ENCODE results near the gene SPNS1.

Gene SPNS1

DNA sequence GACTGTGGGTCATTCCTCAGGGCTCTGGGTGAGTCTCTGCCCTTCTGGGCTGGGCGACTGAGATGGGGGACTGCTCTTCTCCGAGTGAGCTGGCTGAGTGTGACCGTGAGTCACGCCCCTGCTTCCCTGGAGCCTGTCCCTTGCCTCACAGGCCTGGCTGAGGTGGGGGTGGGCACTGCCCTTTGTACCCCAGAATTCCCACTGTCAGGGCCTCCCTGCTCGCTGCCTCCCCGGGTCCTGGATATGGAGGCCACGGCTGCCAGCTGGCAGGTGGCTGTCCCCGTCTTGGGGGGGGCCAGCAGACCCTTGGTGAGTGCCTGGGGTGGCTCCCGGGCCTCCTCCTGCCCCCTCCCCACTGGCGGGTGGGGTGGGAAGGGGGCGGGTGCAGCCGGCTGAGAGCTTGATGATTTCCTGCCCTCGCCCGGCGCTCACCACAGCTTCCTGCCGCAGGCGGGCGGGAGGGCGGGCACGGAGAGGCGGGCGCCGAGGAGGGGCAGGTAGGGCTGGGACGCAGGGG is 10.1 kb downstream of the SPNS1 start, which contains the start of gene LAT:
Gene LAT, plus strand, starts transcription at position 434 of the 517 bp plus-strand sequence. CDS start 366 bp downstream, outside the sequence.
- H3K36me3 ChIP-seq (replicated peaks; ENCODE audit: low read depth, low read length) = peaks cover 20% of the 10 kb centered on the region
- no peaks in the 10 kb centered on the region for H3K27me3 ChIP-seq (ENCODE audit: low read depth, low read length)
- no peak within 1 kb of the TSS for H3K4me2 ChIP-seq (ENCODE audit: low read length)
- no peak within 1 kb of the TSS for H3K9ac ChIP-seq (ENCODE audit: low read length)
- H3K4me3 ChIP-seq (ENCODE audit: low read length) = no peak within 1 kb of the TSS
- H3K79me2 ChIP-seq (ENCODE audit: low read length) = no peaks in the 10 kb centered on the region
- H4K20me1 ChIP-seq (ENCODE audit: insufficient read depth, low read length) = no peaks in the 10 kb centered on the region
- H3K9me3 ChIP-seq (ENCODE audit: insufficient read depth, low read length) = no peaks in the 10 kb centered on the region
- H3K27ac ChIP-seq (ENCODE audit: low read length) = no peak within 1 kb of the TSS
- no peaks in the 10 kb centered on the region for H3K4me1 ChIP-seq (ENCODE audit: low read length)
- H2AFZ ChIP-seq (ENCODE audit: low read depth, low read length) = no peak within 1 kb of the TSS
- no peak for TF ChIP-seq EZH2phosphoT487 (IDR thresholded peaks at IDR 0.05; ENCODE audit: low read depth)

DNA sequence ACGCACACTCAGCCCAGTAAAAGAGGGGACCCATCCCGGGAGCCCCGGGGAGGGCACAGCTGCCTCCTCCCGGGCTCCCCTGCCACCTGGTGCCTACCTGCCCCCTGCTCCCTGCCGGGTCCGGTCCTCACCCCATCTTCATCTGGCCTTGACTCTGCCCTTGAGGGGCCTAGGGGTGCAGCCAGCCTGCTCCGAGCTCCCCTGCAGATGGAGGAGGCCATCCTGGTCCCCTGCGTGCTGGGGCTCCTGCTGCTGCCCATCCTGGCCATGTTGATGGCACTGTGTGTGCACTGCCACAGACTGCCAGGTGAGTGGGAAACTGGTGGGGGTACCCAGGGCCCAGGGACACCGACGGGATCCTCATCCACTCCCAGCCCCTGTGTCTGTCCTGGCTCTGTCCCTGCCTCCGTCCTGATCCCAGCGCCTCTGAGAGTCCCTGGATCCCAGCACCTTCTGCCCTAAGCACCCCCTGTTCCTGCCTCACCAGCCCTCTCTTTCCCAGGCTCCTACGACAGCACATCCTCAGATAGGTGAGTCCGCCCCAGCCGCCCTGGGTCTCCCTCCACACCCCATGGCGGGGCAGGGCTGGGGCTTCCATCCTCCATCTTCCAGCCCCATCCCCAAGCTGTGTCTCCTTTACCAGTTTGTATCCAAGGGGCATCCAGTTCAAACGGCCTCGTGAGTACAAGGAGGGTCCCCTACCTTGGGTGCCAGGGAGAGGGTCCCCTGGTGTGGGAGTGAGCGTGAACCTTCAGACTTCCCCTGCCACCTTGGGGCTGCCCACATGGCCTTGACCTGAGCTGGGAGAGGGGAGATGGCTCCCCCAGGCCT is 10.8 kb downstream of the SPNS1 start:
- Histone ChIP-seq H3K79me2 (ENCODE audit: low read length) (no peaks in the 10 kb centered on the region), H3K9me3 (ENCODE audit: insufficient read depth, low read length) (no peaks in the 10 kb centered on the region), H3K36me3 (replicated peaks; ENCODE audit: low read depth, low read length) (peaks cover 20% of the 10 kb centered on the region), H3K4me2 (ENCODE audit: low read length) (no peak overlapping the region), H2AFZ (ENCODE audit: low read depth, low read length) (no peak overlapping the region), H3K4me1 (ENCODE audit: low read length) (no peaks in the 10 kb centered on the region), H3K9ac (ENCODE audit: low read length) (no peak overlapping the region), H4K20me1 (ENCODE audit: insufficient read depth, low read length) (no peaks in the 10 kb centered on the region), H3K27me3 (ENCODE audit: low read depth, low read length) (no peaks in the 10 kb centered on the region), H3K4me3 (ENCODE audit: low read length) (no peak overlapping the region), H3K27ac (ENCODE audit: low read length) (no peak overlapping the region)
- no peak for TF ChIP-seq EZH2phosphoT487 (IDR thresholded peaks at IDR 0.05; ENCODE audit: low read depth)
- TF ChIP-seq, protein P1, sequence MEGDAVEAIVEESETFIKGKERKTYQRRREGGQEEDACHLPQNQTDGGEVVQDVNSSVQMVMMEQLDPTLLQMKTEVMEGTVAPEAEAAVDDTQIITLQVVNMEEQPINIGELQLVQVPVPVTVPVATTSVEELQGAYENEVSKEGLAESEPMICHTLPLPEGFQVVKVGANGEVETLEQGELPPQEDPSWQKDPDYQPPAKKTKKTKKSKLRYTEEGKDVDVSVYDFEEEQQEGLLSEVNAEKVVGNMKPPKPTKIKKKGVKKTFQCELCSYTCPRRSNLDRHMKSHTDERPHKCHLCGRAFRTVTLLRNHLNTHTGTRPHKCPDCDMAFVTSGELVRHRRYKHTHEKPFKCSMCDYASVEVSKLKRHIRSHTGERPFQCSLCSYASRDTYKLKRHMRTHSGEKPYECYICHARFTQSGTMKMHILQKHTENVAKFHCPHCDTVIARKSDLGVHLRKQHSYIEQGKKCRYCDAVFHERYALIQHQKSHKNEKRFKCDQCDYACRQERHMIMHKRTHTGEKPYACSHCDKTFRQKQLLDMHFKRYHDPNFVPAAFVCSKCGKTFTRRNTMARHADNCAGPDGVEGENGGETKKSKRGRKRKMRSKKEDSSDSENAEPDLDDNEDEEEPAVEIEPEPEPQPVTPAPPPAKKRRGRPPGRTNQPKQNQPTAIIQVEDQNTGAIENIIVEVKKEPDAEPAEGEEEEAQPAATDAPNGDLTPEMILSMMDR (IDR thresholded peaks at IDR 0.05; ENCODE audit: low read depth, low read length) = no peak

DNA sequence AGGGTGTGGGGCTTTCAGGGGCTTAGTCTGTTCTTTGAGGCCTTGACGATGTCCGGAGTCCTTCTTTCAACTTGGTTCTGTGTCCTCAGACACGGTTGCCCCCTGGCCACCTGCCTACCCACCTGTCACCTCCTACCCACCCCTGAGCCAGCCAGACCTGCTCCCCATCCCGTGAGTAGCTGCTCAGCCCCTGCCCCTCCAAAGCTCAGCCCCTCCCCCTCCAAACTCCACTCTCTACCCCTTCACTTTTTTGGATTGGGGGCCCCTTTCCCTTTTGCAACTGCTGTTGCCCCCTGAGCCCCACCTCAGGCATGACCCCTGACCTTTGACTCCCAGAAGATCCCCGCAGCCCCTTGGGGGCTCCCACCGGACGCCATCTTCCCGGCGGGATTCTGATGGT is 11.5 kb downstream of the SPNS1 start:
- H3K79me2 ChIP-seq (ENCODE audit: low read length) = no peaks in the 10 kb centered on the region
- peaks cover 20% of the 10 kb centered on the region for H3K36me3 ChIP-seq (replicated peaks; ENCODE audit: low read depth, low read length)
- H3K9ac ChIP-seq (ENCODE audit: low read length) = no peak overlapping the region
- no peaks in the 10 kb centered on the region for H4K20me1 ChIP-seq (ENCODE audit: insufficient read depth, low read length)
- no peak overlapping the region for H3K27ac ChIP-seq (ENCODE audit: low read length)
- no peaks in the 10 kb centered on the region for H3K9me3 ChIP-seq (ENCODE audit: insufficient read depth, low read length)
- H3K27me3 ChIP-seq (ENCODE audit: low read depth, low read length) = no peaks in the 10 kb centered on the region
- H2AFZ ChIP-seq (ENCODE audit: low read depth, low read length) = no peak overlapping the region
- no peaks in the 10 kb centered on the region for H3K4me1 ChIP-seq (ENCODE audit: low read length)
- TF ChIP-seq, protein P1 (IDR thresholded peaks at IDR 0.05; ENCODE audit: low read depth, low read length) = no peak
- no peak for TF ChIP-seq EZH2phosphoT487 (IDR thresholded peaks at IDR 0.05; ENCODE audit: low read depth)
- no peak overlapping the region for H3K4me2 ChIP-seq (ENCODE audit: low read length)
- H3K4me3 ChIP-seq (ENCODE audit: low read length) = no peak overlapping the region

DNA sequence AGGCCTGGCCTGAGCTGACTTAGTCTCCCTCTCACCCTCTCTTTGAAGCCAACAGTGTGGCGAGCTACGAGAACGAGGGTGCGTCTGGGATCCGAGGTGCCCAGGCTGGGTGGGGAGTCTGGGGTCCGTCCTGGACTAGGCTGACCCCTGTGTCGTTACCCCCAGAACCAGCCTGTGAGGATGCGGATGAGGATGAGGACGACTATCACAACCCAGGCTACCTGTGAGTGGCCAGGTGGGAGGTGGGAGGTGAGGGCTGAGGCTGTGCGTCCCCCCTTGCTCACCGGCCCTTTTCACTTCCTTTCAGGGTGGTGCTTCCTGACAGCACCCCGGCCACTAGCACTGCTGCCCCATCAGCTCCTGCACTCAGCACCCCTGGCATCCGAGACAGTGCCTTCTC is 11.9 kb downstream of the SPNS1 start:
- no peaks in the 10 kb centered on the region for H3K9me3 ChIP-seq (ENCODE audit: insufficient read depth, low read length)
- H3K27me3 ChIP-seq (ENCODE audit: low read depth, low read length) = no peaks in the 10 kb centered on the region
- TF ChIP-seq EZH2phosphoT487 (IDR thresholded peaks at IDR 0.05; ENCODE audit: low read depth) = no peak
- TF ChIP-seq, protein P1 (IDR thresholded peaks at IDR 0.05; ENCODE audit: low read depth, low read length) = no peak
- H2AFZ ChIP-seq (ENCODE audit: low read depth, low read length) = no peak overlapping the region
- H3K4me1 ChIP-seq (ENCODE audit: low read length) = no peaks in the 10 kb centered on the region
- no peak overlapping the region for H3K4me2 ChIP-seq (ENCODE audit: low read length)
- H3K9ac ChIP-seq (ENCODE audit: low read length) = no peak overlapping the region
- H3K4me3 ChIP-seq (ENCODE audit: low read length) = no peak overlapping the region
- H3K36me3 ChIP-seq (replicated peaks; ENCODE audit: low read depth, low read length) = peaks cover 15% of the 10 kb centered on the region
- H4K20me1 ChIP-seq (ENCODE audit: insufficient read depth, low read length) = no peaks in the 10 kb centered on the region
- H3K79me2 ChIP-seq (ENCODE audit: low read length) = no peaks in the 10 kb centered on the region
- H3K27ac ChIP-seq (ENCODE audit: low read length) = no peak overlapping the region
